Measurements from ENCODE around the gene SCYL1.
"Not testable (repeated sequence)": the region's sequence is repeated elsewhere in the genome, so short reads cannot be mapped to it uniquely, and the experiment has no call there.

The SCYL1 gene

GRCh38 chr11:65506290-65506771 is 18.6 kb upstream of the SCYL1 start:
- DNase-seq (ENCODE audit: low spot score): no peak

DNA sequence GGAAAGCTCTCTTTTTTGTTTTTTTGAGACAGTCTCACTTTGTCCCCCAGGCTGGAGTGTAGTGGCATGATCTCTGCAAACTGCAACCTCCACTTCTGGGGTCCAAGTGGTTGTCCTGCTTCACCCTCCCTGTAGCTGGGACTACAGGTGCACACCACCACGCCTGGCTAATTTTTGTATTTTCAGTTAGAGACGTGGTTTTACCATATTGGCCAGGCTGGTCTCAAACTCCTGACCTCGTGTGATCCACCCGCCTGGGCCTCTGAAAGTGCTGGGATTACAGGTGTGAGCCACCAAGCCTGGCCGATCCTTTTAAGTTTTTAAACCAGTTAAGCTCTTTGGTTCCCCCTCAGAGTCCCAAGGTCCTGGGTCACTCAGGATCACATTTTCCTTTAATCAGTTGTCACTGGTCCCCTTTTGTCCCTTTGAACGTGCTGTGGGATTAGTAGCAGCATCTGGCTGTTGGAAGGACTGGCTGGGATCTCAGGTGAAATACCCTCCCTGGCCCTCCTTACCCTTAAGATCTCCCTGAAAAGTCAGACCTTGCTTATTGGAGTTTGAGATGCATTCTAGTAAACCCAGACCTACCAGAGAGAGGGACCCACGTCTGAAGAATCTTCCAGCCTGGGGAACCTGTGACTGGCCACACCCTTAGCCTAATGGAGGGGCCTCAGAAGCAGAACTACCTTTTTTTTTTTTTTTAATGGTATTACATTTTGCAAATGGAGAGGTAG is 17.9 kb upstream of the SCYL1 start:
- no peak for DNase-seq (ENCODE audit: low spot score)

- not testable (repeated sequence) for DNase-seq (ENCODE audit: low spot score)
Observed at GRCh38 chr11:65512311-65512710, 12.6 kb upstream of the SCYL1 start.

DNA sequence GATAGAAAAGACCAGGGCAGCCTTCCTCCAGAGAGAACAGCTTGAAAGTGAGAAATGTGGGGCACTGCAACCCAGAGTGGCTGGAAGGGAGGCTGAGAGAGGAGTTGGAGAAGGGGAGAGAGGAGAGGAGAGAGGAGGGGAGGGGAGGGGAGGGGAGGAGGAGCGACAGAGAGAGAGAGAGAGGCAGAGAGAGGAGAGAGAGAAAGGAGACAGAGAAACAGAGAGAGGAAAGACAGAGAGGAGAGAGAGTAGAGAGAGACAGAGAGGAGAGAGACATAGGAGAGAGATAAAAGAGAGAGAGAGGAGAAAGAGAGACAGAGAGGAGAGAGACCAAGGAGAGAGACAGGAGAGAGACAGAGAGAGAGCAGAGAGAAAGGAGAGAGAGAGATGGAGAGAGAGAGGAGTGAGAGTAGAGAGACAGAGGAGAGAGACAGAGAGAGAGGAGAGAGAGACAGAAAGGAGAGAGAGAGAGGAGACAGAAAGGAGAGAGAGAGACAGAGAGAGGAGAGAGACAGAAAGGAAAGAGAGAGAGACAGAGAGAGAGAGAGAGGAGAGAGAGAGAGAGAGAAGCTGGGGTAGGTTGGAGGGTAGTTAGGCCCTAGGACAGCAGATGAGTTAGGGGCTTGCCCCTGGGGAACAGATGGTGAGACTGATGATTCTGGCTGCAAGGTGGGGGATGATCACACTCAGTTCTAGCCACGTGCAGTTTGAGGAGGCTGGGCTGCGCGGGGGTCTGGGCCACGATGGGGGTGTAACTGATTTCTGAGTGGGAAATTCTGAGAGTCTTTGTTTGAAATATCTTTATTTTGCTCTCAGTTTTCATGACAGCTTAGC is 8.5 kb upstream of the SCYL1 start:
- DNase-seq (ENCODE audit: low spot score): peak; percentile 30

DNA sequence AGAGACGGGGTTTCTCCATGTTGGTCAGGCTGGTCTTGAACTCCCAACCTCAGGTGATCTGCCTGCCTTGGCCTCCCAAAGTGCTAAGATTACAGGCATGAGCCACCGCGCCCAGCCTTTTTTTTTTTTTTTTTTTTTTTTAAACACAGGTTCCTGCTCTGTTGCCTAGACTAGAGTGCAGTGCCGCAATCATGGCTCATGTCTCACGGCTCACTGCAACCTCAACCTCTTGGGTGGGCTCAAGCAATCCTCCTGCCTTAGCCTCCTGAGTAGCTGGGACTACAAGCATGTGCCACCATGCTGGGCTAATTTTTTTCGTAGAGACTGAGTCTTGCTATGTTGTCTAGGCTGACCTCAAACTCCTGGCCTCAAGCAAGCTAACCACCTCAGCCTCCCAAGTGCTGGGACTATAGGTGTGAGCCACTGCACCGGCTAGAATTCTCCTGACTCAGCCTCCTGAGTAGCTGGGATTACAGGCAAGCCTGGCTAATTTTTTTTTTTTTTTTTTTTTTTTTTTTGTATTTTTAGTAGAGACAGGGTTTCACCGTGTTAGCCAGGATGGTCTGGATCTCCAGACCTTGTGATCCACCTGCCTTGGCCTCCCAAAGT is 5.8 kb upstream of the SCYL1 start:
- DNase-seq (ENCODE audit: low spot score): not testable (repeated sequence)

GRCh38 chr11:65521777-65522521 is 2.9 kb upstream of the SCYL1 start:
- not testable (repeated sequence) for DNase-seq (ENCODE audit: low spot score)

GRCh38 chr11:65522718-65523630 is 1.9 kb upstream of the SCYL1 start:
- not testable (repeated sequence) for DNase-seq (ENCODE audit: low spot score)

DNA sequence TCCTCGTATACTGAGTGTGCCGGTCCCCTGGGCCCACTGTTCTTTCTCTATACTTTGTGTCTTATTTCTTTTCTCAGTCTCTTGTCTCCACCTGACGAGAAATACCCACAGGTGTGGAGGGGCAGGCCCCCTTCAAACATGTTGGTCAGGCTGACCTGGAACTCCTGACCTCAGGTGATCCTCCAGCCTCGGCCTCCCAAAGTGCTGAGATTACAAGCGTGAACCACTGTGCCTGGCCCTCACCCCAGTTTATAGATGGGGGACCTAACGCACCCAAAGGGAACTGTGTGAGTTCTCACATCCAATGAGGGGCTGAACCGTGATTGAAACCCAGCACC is 1.3 kb upstream of the SCYL1 start:
- not testable (repeated sequence) for DNase-seq (ENCODE audit: low spot score)

GRCh38 chr11:65524014-65524740 is 706 bp upstream of the SCYL1 start:
- peak; percentile 18 for DNase-seq (ENCODE audit: low spot score)

DNA sequence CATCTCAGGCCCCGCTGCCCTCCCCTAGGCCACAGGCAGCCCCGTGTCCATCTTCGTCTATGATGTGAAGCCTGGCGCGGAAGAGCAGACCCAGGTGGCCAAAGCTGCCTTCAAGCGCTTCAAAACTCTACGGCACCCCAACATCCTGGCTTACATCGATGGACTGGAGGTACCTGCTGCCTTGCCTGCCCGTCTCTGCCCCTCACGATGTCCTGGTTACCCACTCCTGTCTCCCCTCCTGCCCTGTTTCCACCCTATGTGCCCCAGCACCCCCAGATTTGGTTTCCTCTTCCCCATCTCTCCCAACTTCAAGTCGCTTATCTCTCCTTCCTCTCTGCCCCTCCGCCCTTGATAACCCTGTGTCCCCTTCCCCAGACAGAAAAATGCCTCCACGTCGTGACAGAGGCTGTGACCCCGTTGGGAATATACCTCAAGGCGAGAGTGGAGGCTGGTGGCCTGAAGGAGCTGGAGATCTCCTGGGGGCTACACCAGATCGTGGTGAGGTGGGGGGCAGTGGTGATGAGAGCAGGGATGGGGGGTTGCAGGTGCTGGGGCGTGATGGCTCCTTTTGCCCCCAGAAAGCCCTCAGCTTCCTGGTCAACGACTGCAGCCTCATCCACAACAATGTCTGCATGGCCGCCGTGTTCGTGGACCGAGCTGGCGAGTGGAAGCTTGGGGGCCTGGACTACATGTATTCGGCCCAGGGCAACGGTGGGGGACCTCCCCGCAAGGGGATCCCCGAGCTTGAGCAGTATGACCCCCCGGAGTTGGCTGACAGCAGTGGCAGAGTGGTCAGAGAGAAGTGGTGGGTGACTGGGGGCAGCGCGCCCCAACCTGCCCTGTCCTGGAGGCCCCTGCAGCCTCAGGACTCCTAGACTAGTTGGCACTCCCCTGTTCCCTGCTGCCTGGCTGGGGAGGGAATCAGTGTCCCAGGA is 930 bp downstream of the SCYL1 start:
- DNase-seq (ENCODE audit: low spot score): peak; percentile 19

GRCh38 chr11:65526744-65527143 is 1.9 kb downstream of the SCYL1 start:
- no peak for DNase-seq (ENCODE audit: low spot score)

DNA sequence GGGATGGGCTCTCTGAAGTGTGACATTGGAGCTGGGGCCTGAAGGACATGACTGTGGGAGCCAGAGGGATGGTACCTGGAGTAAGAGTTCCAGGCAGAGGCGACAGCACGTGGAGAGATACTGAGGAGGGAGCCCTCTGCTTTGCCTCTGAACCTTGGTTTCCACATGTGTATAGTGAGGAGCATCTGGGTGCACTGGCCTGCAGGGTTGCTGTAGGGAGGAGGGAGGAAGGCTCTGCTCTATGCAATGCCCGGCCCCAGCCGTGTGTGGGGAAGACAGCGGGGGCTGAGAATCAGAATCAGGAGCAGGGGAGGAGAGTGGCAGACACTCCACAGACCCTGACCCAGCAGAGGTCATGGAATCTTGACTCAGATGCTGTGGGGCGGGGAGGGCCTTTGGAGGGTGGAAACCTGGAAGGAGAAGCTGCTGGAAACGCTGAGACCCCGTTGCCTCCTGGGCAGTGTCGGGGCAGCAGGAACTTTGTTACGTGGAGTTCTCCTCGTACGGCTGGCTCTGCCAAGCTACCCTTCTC is 4.0 kb downstream of the SCYL1 start:
- DNase-seq (ENCODE audit: low spot score): no peak

- DNase-seq (ENCODE audit: low spot score): no peak
Observed at GRCh38 chr11:65529475-65530156, 4.7 kb downstream of the SCYL1 start.

- DNase-seq (ENCODE audit: low spot score): no peak
Observed at GRCh38 chr11:65530157-65530496, 5.2 kb downstream of the SCYL1 start.

GRCh38 chr11:65532388-65533064 is 7.6 kb downstream of the SCYL1 start:
- DNase-seq (ENCODE audit: low spot score): no peak

GRCh38 chr11:65535102-65535501 is 10.2 kb downstream of the SCYL1 start:
- DNase-seq (ENCODE audit: low spot score): no peak

GRCh38 chr11:65536412-65537295 is 11.8 kb downstream of the SCYL1 start:
- DNase-seq (ENCODE audit: low spot score): peak; percentile 70
